GM15510 (cell line): Measurements from ENCODE around the gene KHK.

ENCODE experiments used
- POLR2A ChIP-seq: IDR thresholded peaks from 3 replicates; pipeline ENCODE4 v1.6.1; 2011; ENCODE audit warnings: borderline replicate concordance; ENCODE audit not compliant: insufficient read length; ENCODE audit errors: extremely low read depth

KHK gene

GRCh38 chr2:27135478-27135955 lies 48.9 kb downstream of the KHK start:
- no peak for TF ChIP-seq POLR2A

GRCh38 chr2:27136751-27137150 lies 50.2 kb downstream of the KHK start:
- TF ChIP-seq POLR2A = no peak

- no peak for TF ChIP-seq POLR2A
These were observed 50.9 kb downstream of the KHK start for GRCh38 chr2:27137322-27137935.

GRCh38 chr2:27138111-27138510 lies 51.5 kb downstream of the KHK start:
- no peak for TF ChIP-seq POLR2A

- TF ChIP-seq POLR2A = no peak
These were observed 52.7 kb downstream of the KHK start, which contains the start of gene PRR30 for GRCh38 chr2:27139310-27139709. TSS of gene PRR30 (minus strand) at chr2:27139410. CDS start at chr2:27138329, 1,081 bp downstream.

- no peak for TF ChIP-seq POLR2A
These were observed 56.7 kb downstream of the KHK start for GRCh38 chr2:27143285-27143684.

GRCh38 chr2:27145682-27146081 lies 59.1 kb downstream of the KHK start:
- no peak for TF ChIP-seq POLR2A

- TF ChIP-seq POLR2A = no peak
These were observed 61.4 kb downstream of the KHK start for GRCh38 chr2:27147935-27148334.

- TF ChIP-seq POLR2A = no peak
These were observed 62.3 kb downstream of the KHK start, which contains the start of gene TCF23 for GRCh38 chr2:27148801-27149439. TSS of gene TCF23 (plus strand) at chr2:27149004. CDS start at chr2:27149134, 130 bp downstream.

GRCh38 chr2:27149570-27150405 lies 63.2 kb downstream of the KHK start:
- TF ChIP-seq POLR2A = no peak
